GM12865 (cell line): ENCODE data around the gene CAT.

Experiments
- DNase-seq: peaks from one replicate; pipeline ENCODE4 v3.0.0; 2010; ENCODE audit warnings: low read depth
- H3K4me3 ChIP-seq: 2 replicates; pipeline ENCODE4 v1.5.1; 2011; ENCODE audit warnings: mild to moderate bottlenecking, low read depth, low read length, control low read depth
- TF ChIP-seq, protein P1 (sequence below): IDR thresholded peaks from 2 replicates; pipeline ENCODE4 v1.5.1; 2011; ENCODE audit warnings: low read length, control low read depth, low read depth, inconsistent platforms; ENCODE audit not compliant: insufficient read depth; ENCODE audit errors: missing control alignments

CAT gene

GRCh38 chr11:34404280-34404679 is 34.5 kb upstream of the CAT start:
- TF ChIP-seq, protein P1, sequence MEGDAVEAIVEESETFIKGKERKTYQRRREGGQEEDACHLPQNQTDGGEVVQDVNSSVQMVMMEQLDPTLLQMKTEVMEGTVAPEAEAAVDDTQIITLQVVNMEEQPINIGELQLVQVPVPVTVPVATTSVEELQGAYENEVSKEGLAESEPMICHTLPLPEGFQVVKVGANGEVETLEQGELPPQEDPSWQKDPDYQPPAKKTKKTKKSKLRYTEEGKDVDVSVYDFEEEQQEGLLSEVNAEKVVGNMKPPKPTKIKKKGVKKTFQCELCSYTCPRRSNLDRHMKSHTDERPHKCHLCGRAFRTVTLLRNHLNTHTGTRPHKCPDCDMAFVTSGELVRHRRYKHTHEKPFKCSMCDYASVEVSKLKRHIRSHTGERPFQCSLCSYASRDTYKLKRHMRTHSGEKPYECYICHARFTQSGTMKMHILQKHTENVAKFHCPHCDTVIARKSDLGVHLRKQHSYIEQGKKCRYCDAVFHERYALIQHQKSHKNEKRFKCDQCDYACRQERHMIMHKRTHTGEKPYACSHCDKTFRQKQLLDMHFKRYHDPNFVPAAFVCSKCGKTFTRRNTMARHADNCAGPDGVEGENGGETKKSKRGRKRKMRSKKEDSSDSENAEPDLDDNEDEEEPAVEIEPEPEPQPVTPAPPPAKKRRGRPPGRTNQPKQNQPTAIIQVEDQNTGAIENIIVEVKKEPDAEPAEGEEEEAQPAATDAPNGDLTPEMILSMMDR: no peak
- no peak overlapping the region for H3K4me3 ChIP-seq
- DNase-seq: no peak

- DNase-seq: peak; percentile 57
- TF ChIP-seq, protein P1: no peak
- no peak overlapping the region for H3K4me3 ChIP-seq
These were observed 33.5 kb upstream of the CAT start for GRCh38 chr11:34405079-34405858.

DNA sequence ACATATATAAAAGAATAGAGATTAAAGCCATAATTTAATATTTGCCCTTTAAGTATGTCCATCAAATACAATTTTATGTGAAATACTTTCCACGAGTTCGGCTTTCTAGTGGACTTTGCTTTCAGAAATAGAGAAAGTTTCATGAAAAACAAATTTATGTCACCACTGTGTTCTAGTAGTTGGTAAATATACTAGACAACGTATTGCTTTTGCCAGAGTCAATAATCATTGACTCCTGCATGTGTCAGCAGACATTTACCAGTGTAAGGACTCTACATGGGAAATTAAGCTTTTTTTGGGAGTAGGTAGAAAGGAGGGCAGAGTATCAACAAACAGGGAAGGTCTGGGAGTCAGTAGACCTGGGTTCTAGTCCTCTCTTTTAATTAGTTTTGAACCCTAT is 32.3 kb upstream of the CAT start:
- no peak overlapping the region for H3K4me3 ChIP-seq

DNA sequence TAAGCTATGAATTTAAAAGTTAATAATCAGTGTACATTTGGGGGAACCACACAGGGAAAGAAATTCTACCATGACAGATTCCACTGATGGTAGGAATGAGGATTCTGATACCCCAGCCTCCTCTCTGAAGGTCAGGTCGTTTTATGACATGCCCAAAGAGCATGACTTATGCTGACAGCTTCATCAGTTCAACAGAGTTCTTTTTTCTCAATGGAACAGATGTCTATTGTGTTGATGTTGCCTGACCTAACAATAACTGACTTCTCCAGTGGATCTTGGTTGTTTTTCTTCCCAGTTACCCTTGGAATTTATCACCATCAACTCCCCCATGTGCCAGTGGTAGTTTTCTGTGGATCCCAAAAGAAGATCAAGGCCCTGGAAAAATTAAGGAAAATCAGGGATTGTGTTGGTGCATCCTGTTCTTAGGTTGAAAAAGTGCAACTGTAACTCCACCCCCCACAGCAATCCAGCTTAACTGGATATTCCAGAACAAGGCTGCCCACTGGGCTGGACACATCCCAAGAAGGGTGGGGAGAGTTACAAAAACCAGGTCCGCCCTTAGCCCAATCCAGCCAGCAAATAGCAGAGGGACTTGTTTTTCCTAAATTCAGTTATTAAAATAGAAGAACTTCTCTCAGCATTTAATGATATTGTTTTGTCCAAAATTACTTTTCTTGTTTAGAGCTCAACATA is 31.5 kb upstream of the CAT start:
- no peak for DNase-seq
- TF ChIP-seq, protein P1: no peak

More for the DNA sequence above, 32.3 kb upstream of the CAT start:
- no peak for DNase-seq
- TF ChIP-seq, protein P1: no peak

GRCh38 chr11:34408580-34409172 is 30.1 kb upstream of the CAT start:
- TF ChIP-seq, protein P1: no peak
- H3K4me3 ChIP-seq: no peak overlapping the region
- DNase-seq: no peak

More for the DNA sequence above, 31.5 kb upstream of the CAT start:
- H3K4me3 ChIP-seq: no peak overlapping the region

DNA sequence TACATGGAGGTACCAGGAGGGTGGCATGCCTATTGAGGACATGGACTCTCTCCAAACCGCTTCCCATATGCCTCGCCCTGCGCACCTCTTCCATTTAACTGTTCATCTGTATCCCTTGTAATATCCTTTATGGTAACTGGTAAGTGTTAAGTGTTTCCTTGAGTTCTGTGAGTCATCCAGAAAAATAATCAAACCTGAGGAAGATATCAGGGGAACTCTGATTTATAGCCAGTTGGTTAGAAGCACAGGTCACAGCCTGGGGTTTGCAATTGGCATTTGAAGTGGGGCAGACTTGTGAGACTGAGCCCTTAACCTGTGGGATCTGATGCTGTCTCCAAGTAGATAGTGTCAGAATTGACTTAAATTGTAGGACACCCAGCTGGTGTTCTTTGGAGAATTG is 27.6 kb upstream of the CAT start:
- DNase-seq: no peak
- no peak overlapping the region for H3K4me3 ChIP-seq
- TF ChIP-seq, protein P1: no peak
